Right ventricle myocardium inferior (tissue), 1 donor: Measurements from ENCODE around the gene HDLBP. TPM values are rescaled to one million over a fixed set of nuclear protein-coding genes. Genes with fewer than 3 reads are reported as not detected.
A peak's percentile ranks its signal among the peaks of the same experiment; 100 is the strongest.

ENCODE experiments used
- ATAC-seq: fragments of 200-7000 bp; cut with Tn5 transposase; one replicate; pipeline ENCODE4 v1.9.1; 2020; ENCODE audit warnings: mild to moderate bottlenecking, moderate library complexity
- DNase-seq: peaks from one replicate; pipeline ENCODE4 v3.0.0; 2021; ENCODE audit errors: missing footprints
- intact Hi-C: fragments of 100-400 bp; cut with DNase I; formaldehyde crosslinking; loops from one replicate; pipeline ENCODE4 v1.11.0; 2022
- long read RNA-seq: library from polyadenylated mRNA; unstranded; transcript quantifications from one replicate; pipeline ENCODE4 v2.0.0, GENCODE V29; 2021
- total RNA-seq: library from RNA; stranded (reverse); fragmentation: NEBNext Ultra II Directional; extraction: Animal tissue kit (Norgen Biotek cat#: 25700); gene quantifications from one replicate; pipeline ENCODE4 v1.2.1, GENCODE V29; 2021
- donor health status: DM: no; HTN: yes; CAD: no; lungs with severe emphysema.

HDLBP gene
- 393 TPM for total RNA-seq
- long read RNA-seq, full-length matches to known transcripts, result 426 of 542 reads
- long read RNA-seq, partial matches to known transcripts, result 45 of 542 reads
- long read RNA-seq, other reads (novel, unspliced or antisense), result 71 of 542 reads

DNA sequence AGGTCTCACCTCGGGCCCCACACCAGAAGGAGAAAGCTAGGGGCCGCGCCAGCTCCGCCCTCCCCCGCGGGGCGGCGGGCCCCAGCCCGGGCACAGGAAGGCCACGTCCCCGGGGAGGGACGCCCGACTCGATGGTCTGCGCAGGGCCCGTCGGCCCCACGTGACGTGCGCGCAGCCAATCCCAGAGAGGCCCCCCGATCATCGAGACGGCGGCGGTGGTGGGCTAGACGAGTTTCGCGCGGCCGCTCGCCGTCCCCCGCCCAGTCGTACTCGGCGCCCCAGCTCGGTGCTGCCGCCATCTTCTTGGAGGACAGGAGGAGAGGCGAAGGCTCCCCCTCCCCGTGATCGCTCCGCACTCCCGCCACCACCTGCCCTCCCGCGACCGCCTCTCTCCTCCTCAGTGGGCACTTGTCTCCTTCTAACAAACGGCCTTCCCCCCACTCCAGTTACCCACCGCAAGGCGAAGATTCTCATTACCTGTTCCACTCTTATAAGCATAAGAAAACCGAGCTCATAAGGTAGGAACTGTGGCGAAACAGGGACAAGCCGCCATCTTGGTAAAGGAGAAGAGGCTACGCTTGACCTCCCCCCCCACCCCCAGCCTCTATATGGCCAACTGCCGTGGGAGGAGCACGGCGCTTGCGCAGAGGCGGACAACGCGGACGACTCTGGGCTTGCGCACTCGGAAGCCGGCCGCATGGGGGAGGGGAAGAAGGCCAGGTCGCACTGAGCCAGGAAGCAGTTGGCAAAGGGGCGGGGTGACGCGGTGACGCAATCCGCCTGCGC, at the start of gene HDLBP:
Gene HDLBP (minus strand): TSS at position 580 of the 786 bp plus-strand sequence. CDS start 48,803 bp downstream, outside the sequence.
- DNase-seq (peak; percentile 100), ATAC-seq (peak; percentile 93)
- intact Hi-C loops, result loop anchor here (1.0 to 10.0 kb wide), 4 partner anchors 41 to 192 kb away; partner anchors contain the start of genes FARP2, PPP1R7 and STK25

GRCh38 chr2:241364781-241365180, 49.3 kb upstream of the HDLBP start:
- ATAC-seq (no peak), DNase-seq (no peak)
- intact Hi-C loops, result no loop called here

DNA sequence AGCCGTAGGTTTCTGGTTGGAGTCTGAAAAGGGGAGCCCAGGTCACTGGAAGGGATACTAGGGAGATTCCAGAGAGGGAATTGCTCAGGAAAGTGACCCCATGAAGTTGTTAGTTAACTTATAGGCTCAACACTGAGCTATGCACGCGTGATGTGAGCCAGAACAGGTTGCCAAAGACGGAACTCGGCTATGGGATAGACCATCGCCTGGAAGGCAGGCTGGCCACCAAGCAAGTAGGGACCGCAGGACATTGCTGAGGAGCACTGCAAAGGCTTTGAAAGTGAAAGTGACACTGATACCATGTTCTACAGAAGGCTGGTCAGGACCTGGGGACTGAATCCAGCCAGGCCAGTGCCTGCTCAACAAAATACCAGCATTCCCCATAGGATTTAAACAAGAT, 48.0 kb upstream of the HDLBP start:
- no peak for ATAC-seq
- no peak for DNase-seq
- intact Hi-C loops, result no loop called here

DNA sequence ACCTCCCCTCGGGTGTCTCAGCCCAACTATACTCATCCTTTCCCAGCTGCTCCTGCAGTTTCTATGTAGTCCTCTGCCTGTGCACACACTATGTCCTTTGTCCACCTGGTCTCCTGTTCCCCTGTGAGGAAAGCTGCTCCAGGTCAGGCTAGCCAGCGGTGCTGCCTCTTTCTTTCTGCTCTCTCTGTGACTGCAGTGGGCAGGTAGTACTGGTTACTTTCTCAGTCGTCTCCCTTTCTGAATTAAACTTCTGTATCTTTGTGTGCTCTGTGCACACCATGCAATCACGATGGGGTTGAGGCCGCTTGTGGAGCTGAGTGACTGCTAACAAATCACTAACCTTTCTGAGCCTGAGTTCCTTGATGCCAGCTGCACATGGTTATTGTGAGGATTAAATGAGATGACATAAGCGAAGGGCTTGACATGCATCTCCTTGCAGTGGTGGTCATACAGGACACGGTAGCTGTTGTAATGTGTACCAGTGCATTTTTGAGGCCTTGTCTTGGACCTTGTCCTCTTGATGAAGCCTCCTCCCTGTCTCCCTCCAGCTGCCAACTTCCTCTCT, 44.1 kb upstream of the HDLBP start:
- intact Hi-C loops, result loop anchor here (5.0 kb wide), 1 partner anchor 148 kb away; the partner anchor contains the start of gene STK25
- DNase-seq, result no peak

DNA sequence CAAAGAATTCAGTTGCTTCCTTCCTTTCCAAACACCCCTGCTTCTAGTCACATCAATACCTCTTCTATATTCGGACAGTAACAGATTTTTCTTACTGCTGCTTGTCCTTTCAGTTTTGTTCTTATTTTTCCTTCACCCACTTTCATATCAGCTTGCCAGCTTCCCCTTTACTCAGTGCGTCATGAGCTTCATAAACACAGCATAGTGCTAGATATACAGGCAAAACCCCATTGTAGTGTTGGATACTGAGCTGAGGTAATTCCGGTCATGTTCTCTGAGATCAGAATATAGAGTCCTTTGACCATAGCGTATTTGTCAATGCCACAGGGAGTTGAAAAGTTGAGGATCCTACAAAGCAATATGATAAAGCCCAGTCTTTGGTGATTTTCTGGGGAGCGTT, 43.0 kb upstream of the HDLBP start:
- DNase-seq (no peak), ATAC-seq (no peak)
- intact Hi-C loops, result loop anchor here (5.0 kb wide), 1 partner anchor 149 kb away; the partner anchor contains the start of gene STK25

More for the DNA sequence above, 44.1 kb upstream of the HDLBP start:
- ATAC-seq, result no peak

- ATAC-seq (no peak), DNase-seq (no peak)
- intact Hi-C loops, result loop anchor here (5.0 kb wide), 1 partner anchor 150 kb away; the partner anchor contains the start of gene STK25
Observed at GRCh38 chr2:241357531-241357930, 42.1 kb upstream of the HDLBP start.

GRCh38 chr2:241356871-241357260, 41.4 kb upstream of the HDLBP start:
- ATAC-seq (no peak), DNase-seq (no peak)
- intact Hi-C loops, result loop anchor here (1.0 to 5.0 kb wide), 2 partner anchors 42 to 150 kb away; partner anchors contain the start of genes HDLBP, SEPTIN2 and STK25

DNA sequence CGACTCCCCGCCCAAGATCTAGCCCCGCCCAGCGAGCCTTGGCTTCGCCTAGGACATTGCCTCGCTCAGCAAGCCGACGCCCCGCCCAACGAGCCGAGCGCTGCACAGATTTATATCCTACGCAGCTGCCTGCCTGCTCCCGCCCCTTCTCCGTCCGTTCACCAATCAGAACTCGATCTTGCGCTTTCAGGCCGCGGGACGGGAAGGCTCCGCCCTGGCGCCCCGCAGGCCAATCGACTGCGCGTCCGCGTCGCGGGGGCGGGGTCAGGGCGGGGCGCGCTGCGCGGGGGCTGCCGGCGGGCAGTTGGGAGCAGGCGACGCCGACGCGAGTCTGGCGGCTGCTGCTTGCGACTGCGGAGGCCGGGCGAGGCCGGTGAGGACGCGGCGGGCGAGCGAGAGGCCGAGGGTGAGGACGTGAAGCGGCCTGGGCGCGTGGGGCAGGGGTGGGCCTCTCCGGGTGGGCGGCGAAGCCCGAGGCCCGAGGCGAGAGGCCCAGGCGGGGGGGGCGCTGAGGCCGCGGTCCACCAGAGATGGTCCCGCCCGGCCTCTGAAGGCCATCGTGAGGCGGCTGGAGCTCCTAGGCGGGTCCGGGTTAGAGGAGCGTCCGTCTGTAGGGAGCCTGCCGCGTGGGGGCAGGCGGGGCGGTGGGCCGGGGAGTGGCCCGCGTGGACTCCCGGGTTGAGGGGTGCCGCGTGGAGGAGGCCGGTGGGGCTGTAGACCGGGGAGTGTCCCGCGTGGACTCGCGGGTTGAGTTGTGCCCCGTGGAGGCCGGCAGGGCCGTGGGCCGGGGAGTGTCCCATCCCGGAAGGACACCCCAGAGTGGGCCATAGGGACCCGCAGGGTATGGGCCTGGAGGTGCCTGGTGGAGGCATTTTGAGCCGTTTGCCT, 40.8 kb upstream of the HDLBP start, which contains the start of gene FARP2:
Gene FARP2 (plus strand): TSS at position 303 of the 888 bp plus-strand sequence. CDS start 16,823 bp downstream, outside the sequence.
- ATAC-seq, result peak; percentile 94
- intact Hi-C loops, result loop anchor here (1.0 to 5.0 kb wide), 2 partner anchors 41 to 151 kb away; partner anchors contain the start of genes HDLBP, SEPTIN2 and STK25
- DNase-seq, result peak; percentile 100

DNA sequence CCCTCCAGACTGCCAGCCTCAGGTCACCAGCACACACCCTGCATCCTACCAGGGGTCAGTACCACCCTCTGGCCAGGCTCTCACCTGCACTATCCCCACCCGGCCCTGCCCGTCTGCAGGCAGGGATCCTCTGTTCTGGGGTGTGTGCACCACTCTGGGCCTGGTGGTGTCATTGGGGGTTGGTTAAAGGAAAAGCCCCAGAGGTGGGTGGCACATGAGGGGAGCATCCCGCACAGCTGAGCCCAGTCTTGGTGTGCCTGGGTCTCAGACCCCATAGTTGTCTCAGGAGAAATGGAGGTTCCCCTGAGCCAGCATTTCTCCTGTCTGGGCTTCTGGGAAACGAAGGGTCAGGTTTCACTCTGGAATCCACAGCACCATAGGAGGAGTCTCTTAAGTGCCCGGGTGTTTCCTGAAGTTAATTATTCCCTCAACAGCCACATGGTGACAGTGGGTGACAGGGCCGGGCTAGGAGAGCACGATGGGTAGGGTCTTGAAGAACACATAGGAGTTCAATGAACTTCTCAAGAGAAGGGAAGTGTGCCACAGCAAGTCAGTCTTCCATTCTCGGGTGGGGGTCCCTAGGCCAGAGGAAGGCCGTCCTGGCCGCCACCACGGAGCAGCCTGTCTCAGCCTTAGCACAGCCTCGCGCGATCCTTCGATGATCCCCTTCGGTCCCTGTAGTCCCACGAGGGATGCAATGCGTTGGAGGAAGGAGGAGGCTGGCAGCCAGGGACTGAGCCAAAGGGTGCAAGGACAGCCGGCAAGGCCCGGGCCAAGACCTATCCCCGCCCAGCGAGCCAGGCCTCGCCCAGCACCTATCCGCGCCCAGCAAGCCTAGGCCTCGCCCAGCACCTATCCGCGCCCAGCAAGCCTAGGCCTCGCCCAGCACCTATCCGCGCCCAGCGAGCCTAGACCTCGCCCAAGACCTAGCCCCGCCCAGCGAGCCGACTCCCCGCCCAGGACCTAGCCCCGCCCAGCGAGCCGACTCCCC, 39.5 kb upstream of the HDLBP start:
- ATAC-seq (peak; percentile 66), DNase-seq (peak; percentile 95)
- intact Hi-C loops, result loop anchor here (5.0 kb wide), 1 partner anchor 152 kb away; the partner anchor contains the start of gene STK25

GRCh38 chr2:241352227-241352626, 36.8 kb upstream of the HDLBP start:
- DNase-seq (no peak), ATAC-seq (no peak)
- intact Hi-C loops, result no loop called here

- DNase-seq (no peak), ATAC-seq (no peak)
- intact Hi-C loops, result no loop called here
Observed at GRCh38 chr2:241351640-241352031, 36.2 kb upstream of the HDLBP start.

- DNase-seq, result no peak
- ATAC-seq, result no peak
- intact Hi-C loops, result no loop called here
Observed at GRCh38 chr2:241350878-241351639, 35.6 kb upstream of the HDLBP start.

GRCh38 chr2:241350530-241350877, 35.0 kb upstream of the HDLBP start:
- DNase-seq, result no peak
- intact Hi-C loops, result no loop called here
- no peak for ATAC-seq

DNA sequence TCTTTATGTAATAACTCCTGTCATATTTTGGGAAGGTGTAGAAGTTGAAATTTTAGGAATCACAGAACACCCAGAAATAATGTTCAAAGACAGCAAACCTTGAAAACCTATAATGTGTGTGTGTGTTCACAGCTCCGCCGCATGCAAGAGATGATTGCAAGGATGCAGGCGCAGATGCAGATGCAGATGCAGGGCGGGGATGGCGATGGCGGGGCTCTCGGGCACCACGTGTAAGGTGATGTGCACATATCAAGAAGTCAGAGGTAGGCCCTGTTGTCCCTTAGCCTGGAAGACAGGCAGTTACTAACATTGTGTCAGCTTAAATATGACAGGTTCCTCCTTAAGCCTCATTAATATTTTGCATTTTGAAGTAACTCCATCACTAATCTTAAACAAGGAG, 34.5 kb upstream of the HDLBP start:
- ATAC-seq (no peak), DNase-seq (no peak)
- intact Hi-C loops, result no loop called here

GRCh38 chr2:241344925-241345651, 29.6 kb upstream of the HDLBP start:
- intact Hi-C loops, result no loop called here
- ATAC-seq (no peak), DNase-seq (no peak)

- DNase-seq (no peak), ATAC-seq (no peak)
- intact Hi-C loops, result no loop called here
Observed at GRCh38 chr2:241340631-241341163, 25.2 kb upstream of the HDLBP start.
